NB4 (cell line): Measurements from ENCODE around the gene OR1L1.

Source experiments
- CTCF ChIP-seq: IDR thresholded peaks from one replicate; pipeline ENCODE4 v1.5.1; 2012; ENCODE audit warnings: low read depth, low read length
- MAX ChIP-seq: IDR thresholded peaks from 2 replicates; pipeline ENCODE4 v1.6.1; 2011; ENCODE audit warnings: low read depth, low read length

- no peak for TF ChIP-seq MAX
- TF ChIP-seq CTCF = no peak
These were observed 23.3 kb downstream of the OR1L1 start for GRCh38 chr9:122684851-122685250.
